Measurements from ENCODE around the gene DPYD.

- TF ChIP-seq YY1 (IDR thresholded peaks at IDR 0.05; ENCODE audit: insufficient read depth, insufficient read length) (no peak), SUZ12 (IDR thresholded peaks at IDR 0.05; ENCODE audit: extremely low read depth, insufficient read depth, insufficient read length) (no peak)
Observed at GRCh38 chr1:97560714-97561113, 360.1 kb downstream of the DPYD start.
